Mesodermal cell (in vitro differentiated cells): ENCODE results near the gene THSD8.

Experiments used
- H3K27ac ChIP-seq: 2 replicates; pipeline ENCODE4 v1.7.0; 2013; ENCODE audit warnings: mild to moderate bottlenecking, low read depth, low read length, moderate library complexity; ENCODE audit not compliant: severe bottlenecking
- H3K36me3 ChIP-seq: 2 replicates; pipeline ENCODE4 v1.7.1; 2013; ENCODE audit warnings: mild to moderate bottlenecking, low read length, moderate library complexity; ENCODE audit not compliant: control insufficient read depth, insufficient read depth
- H3K4me1 ChIP-seq: one replicate; pipeline ENCODE4 v1.7.1; 2013; ENCODE audit warnings: mild to moderate bottlenecking, low read length; ENCODE audit not compliant: insufficient read depth, control insufficient read depth, poor library complexity, severe bottlenecking
- H3K4me3 ChIP-seq: 2 replicates; pipeline ENCODE4 v1.7.0; 2013; ENCODE audit warnings: low read length, control low read depth, mild to moderate bottlenecking; ENCODE audit not compliant: insufficient read depth, poor library complexity, severe bottlenecking; ENCODE audit errors: extremely low read depth
- H3K9me3 ChIP-seq: 2 replicates; pipeline ENCODE4 v1.7.1; 2013; ENCODE audit warnings: mild to moderate bottlenecking, low read length, moderate library complexity; ENCODE audit not compliant: control insufficient read depth
- WGBS, 2 experiments: methylation state at CpG; one replicate each; pipeline ENCODE4 v1.1.5; 2013; ENCODE audit warnings: missing lambda C conversion rate in 2 of 2; ENCODE audit not compliant: insufficient coverage in 2 of 2; 5-methylcytosine and 5-hydroxymethylcytosine counted together

The THSD8 gene

DNA sequence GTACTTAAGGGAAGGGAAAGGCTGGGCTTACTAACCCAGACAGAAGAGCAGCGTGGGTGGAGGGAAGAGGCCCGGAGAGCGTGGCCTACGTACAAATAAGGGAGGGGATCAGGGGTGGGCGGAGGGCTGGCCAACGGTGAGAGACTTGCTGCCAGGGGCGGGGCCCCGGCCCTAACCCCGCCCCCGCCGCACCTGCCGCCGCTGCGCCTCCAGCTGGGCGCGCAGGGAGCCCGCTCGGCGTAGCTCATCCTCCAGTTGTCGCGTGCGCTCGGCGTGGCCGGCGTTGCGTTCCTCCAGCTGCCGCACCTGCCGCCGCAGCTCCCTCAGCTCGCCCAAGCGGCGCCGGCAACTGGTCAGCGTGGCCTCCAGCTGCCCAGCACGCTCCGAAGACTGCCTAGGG lies 32.2 kb upstream of the THSD8 start:
- H3K9me3 ChIP-seq, result no peaks in the 10 kb centered on the region
- H3K4me3 ChIP-seq, result no peak overlapping the region
- H3K4me1 ChIP-seq, result peaks cover 13% of the 10 kb centered on the region
- H3K27ac ChIP-seq, result no peak overlapping the region
- WGBS, 2 experiments, result 9 to 21% methylated on average over 20 to 32 of the region's 37 CpGs
- peaks cover 7% of the 10 kb centered on the region for H3K36me3 ChIP-seq

DNA sequence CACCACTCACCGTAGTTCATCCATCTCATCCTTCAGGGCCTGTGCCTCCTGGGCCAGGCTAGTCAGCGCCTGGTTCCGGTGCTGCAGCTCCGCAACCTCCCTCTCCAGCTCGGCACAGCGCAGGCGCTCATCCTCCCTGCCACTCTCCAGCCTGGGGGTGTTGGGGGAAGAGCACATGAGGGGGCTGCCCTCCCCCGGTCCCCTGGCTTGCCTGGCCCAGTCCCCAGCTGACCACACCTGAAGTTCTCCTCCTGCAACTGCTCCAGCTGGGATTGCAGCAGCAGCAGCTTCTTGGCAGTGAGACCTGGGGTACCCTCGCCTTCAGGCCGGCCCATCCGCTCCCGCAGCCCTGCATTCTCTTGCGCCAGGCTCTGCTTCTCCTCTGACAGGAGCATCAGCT lies 30.9 kb upstream of the THSD8 start:
- 100% methylated on average over 6 of the region's 13 CpGs for WGBS, 2 experiments
- H3K9me3 ChIP-seq, result no peaks in the 10 kb centered on the region
- H3K4me1 ChIP-seq, result peaks cover 13% of the 10 kb centered on the region
- H3K36me3 ChIP-seq, result peaks cover 7% of the 10 kb centered on the region
- no peak overlapping the region for H3K4me3 ChIP-seq
- H3K27ac ChIP-seq, result no peak overlapping the region

DNA sequence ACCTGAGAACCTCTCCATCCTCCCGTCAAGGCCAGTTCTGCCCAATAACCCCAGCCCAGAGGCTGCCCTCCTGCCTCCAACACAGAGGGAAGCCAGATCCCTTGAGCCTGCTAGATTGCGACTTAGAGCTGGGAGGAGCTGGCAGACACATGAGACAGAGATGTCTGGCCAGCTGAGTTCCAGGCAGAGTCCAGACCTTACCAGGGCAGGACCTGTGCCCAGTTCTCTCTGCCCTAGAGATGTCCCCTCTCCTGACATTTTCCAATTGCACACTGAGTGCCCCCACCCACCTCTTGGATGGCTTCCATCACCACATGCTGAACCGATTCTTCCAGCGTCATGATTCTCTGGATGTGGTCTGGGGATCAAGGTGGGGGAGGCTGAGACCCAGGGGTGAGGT lies 29.5 kb upstream of the THSD8 start:
- 86 to 100% methylated on average over 1 of the region's 4 CpGs for WGBS, 2 experiments
- Histone ChIP-seq H3K9me3 (no peaks in the 10 kb centered on the region), H3K36me3 (peaks cover 7% of the 10 kb centered on the region), H3K4me3 (no peak overlapping the region), H3K27ac (no peak overlapping the region), H3K4me1 (peaks cover 16% of the 10 kb centered on the region)

DNA sequence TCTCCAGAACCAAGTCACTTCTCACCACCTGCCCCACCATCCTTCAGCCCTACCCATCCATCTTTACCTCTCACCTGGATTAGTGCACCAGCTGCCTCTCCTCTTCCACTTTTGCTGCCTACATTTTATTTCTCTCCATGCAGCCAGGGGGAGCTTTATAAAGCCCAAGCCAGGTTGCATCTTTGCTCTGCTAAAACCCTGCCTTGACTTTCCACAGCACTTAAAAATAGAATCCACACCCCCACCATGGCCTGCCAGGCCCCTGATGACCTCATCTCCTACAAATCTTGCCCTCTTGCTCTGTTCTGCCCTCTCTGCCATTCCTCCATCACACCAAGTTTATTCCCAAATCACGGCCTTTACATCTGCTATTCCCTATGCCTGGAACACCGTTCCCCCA lies 28.3 kb upstream of the THSD8 start:
- no peaks in the 10 kb centered on the region for H3K9me3 ChIP-seq
- 96 to 98% methylated on average over 2 of the region's 2 CpGs for WGBS, 2 experiments
- H3K36me3 ChIP-seq, result peaks cover 7% of the 10 kb centered on the region
- H3K4me3 ChIP-seq, result no peak overlapping the region
- peaks cover 19% of the 10 kb centered on the region for H3K4me1 ChIP-seq
- H3K27ac ChIP-seq, result no peak overlapping the region

DNA sequence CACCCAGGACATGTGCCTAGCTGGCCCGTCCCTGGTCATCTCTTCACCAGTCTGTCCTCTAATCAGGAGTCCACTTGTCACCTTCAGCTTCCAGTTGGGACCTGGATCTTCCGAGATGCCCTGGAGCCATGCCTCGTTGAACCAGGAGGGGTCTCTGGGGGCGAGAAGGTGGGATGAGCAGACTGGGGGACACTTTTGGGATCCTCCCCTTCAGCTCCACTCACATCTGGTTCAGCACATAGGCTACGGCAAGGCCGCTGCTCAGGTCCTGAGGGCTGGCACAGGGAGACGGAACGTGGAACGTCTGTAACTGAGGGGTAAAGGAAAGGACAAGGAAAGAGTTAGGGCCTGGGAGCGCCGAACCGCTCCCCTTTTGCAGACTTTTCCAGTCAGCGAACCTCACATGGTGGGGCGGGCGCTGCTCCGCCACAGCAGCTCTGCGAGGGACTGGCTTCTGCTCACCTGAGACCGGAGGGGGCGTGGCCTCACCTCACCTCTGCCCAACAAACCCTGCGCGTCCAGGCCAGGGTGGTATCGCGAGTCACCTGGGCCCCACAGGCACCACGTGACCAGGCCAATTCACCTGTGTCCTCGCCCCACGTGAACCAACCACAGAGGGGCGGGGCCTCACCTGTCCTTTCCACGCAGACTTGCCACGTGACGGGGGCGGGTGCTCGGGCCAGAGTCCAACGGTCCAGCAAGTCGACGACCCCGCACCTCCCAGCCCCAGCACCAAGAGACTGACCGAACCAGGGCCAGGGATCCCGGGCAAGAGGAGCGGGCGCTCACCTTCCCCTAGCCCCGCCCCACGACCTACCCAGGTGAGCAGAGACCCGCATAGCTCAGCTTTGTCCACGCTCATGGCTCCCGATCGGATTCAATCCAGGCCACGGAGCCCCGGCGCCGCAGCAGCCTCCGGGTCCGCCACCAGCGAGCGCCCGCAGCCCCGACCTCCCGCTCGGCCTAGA lies 27.0 kb upstream of the THSD8 start, which contains the start of gene HOOK2:
Gene HOOK2 (minus strand): TSS at position 965 of the 968 bp plus-strand sequence. CDS start 103 bp downstream, at position 862.
- Histone ChIP-seq H3K9me3 (no peaks in the 10 kb centered on the region), H3K4me3 (peak within 1 kb of the TSS; percentile 57), H3K36me3 (peaks cover 7% of the 10 kb centered on the region), H3K27ac (no peak within 1 kb of the TSS), H3K4me1 (peaks cover 31% of the 10 kb centered on the region)
- 24 to 31% methylated on average over 40 to 41 of the region's 58 CpGs for WGBS, 2 experiments

DNA sequence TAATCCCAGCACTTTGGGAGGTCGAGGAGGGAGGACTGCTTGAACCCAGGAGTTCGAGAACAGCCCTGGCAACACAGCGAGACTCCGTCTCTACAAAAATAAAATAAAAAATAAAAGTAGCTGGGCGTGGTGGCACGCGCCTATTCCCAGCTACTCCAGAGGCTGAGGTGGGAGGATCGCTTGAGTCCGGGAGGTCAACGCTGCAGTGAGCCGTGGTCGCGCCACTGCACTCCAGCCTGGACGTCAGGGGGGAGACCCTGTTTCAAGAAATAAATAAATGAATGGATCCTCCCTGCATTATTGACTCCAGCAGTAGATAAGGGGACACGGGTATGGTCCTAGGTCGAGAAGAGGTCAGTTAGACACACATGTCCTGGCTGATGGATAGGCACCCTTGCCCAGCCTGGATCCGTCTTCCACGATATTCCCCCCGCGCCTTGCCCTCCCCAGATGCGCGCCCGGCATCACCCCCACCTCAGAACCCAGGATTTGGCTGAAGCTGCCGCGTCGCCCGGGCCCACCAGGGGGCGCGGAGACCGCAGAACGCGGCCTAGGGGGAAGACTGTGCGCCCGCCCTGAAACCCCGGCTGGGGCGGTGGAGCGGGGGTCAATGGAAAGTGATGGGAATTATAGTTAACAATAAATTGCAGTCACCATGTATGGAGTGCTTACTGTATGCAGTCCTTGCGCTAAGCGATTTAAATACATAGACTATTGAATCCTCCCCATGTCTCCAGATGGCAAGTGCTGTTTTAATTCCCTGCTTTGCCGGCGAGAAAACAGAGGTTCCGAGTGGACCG lies 24.5 kb upstream of the THSD8 start:
- peaks cover 7% of the 10 kb centered on the region for H3K36me3 ChIP-seq
- peaks cover 30% of the 10 kb centered on the region for H3K4me1 ChIP-seq
- WGBS, 2 experiments, result 16 to 24% methylated on average over 19 to 29 of the region's 43 CpGs
- H3K27ac ChIP-seq, result peak overlapping the region; percentile 88
- no peaks in the 10 kb centered on the region for H3K9me3 ChIP-seq
- H3K4me3 ChIP-seq, result peak overlapping the region; percentile 57

DNA sequence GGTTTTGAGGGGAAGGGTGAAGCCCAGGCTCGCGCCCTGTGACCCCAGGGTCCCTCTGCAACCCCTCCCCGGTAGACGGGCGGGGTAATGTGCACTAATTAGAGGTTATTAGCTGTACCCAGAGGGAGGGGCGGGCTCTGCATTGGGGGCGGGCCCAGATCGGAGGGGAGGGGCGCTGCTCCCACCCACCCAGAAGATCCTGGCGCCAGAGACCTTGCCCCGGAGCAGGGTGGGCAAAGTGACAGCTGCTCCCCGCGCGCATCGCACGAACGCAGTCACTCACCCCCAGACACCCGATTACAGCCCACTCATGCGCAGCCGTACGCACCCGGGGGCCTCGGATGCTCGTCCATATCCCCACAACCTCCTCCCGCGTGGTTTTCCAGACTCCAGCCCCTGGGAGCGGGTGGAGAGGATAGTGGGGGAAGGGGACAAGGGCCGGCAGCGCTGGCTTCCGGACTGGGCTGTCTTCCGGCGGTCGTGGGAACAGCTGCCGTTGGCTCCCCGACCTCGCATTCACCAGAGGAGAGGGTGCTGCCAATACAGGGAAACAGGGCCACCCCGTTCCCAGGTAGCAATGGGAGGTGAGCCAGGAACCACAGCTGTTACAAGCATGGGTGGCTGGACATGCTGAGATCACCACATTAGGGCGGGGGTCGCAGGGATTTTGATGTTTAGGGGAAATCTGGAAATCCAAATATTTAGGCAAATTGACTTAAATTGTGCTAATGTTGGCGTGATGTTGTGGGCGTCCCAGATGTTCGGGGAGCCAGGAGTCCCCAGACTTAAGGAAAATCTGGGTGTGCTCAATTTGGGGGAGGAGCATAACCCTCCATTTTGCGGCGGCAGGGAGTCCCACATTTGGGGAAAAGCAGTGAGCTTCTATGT lies 23.6 kb upstream of the THSD8 start:
- H3K27ac ChIP-seq, result peak overlapping the region; percentile 88
- no peaks in the 10 kb centered on the region for H3K9me3 ChIP-seq
- H3K4me3 ChIP-seq, result peak overlapping the region; percentile 57
- 4 to 6% methylated on average over 29 to 32 of the region's 44 CpGs for WGBS, 2 experiments
- H3K36me3 ChIP-seq, result peaks cover 7% of the 10 kb centered on the region
- H3K4me1 ChIP-seq, result peaks cover 24% of the 10 kb centered on the region

DNA sequence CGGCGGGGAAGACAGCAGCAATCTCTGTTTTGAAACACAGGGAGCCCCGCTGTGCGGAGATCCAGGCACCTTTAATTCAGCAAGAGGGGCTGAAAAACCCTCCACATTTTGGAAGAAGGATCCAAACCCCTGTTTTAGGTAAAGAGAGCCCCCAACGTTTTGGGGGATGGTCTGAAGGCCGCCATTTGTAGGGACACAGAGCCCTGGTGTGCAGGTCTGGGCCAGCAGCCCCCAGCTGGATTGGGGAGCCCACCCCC lies 23.0 kb upstream of the THSD8 start:
- 24 to 32% methylated on average over 6 of the region's 6 CpGs for WGBS, 2 experiments
- peak overlapping the region; percentile 57 for H3K4me3 ChIP-seq
- H3K9me3 ChIP-seq, result no peaks in the 10 kb centered on the region
- peak overlapping the region; percentile 88 for H3K27ac ChIP-seq
- H3K36me3 ChIP-seq, result peaks cover 7% of the 10 kb centered on the region
- H3K4me1 ChIP-seq, result peaks cover 26% of the 10 kb centered on the region

DNA sequence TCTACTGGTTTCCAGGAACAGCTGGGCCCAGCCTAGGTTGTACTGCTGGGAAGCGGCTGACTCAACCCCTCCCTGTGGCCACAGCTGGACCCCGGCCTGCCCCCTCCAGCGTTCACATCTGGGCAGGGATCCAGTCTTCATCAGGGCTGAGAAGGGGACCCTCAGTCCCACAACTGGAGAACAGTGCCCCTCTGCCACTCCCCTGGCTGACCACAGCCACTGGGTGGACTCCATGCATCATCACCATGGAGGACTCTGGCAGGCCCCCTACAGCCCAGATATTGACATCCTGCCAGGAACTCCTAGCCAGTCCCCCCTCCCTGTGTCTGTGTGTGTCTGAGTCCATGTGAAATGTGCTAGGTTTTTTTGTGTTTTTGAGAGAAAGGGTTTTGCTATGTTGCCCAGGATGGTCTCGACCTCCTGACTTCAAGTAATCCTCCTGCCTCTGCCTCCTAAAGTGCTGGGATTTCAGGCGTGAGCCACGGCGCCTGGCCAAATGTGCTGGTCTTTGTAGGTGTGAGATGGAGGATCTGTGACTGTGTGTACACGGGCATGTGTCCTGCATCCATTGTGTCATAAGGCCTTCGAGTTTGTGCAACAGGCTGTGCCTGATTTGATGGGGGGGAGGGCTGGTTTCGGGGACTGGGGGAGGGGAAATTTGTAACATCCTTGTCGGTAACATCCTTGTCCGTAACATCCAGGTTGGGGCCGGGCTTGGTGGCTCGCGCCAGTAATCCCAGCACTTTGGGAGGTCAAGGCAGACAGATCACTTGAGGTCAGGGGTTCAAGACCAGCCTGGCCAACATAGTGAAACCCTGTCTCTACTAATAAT lies 22.5 kb upstream of the THSD8 start:
- H3K36me3 ChIP-seq, result peaks cover 3% of the 10 kb centered on the region
- WGBS, 2 experiments, result 78% methylated on average over 10 to 15 of the region's 15 CpGs
- H3K27ac ChIP-seq, result peak overlapping the region; percentile 88

DNA sequence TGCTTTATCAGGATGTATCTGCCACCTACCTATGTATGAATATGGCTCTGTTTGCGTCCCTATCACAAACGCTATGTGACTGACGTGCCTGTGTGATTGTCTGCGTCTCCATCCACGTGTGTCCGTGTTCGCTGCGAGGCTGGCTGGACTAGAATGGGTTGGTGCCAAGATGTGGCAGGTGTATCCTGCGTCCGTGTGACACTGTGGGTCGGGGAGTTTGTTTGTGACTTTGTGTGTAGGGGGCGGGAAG lies 19.8 kb upstream of the THSD8 start:
- H3K4me3 ChIP-seq, result peak overlapping the region; percentile 34
- peak overlapping the region; percentile 93 for H3K27ac ChIP-seq
- no peaks in the 10 kb centered on the region for H3K36me3 ChIP-seq
- WGBS, 2 experiments, result 65 to 86% methylated on average over 8 to 12 of the region's 12 CpGs
- H3K4me1 ChIP-seq, result peaks cover 52% of the 10 kb centered on the region
- no peaks in the 10 kb centered on the region for H3K9me3 ChIP-seq

More for the DNA sequence above, 22.5 kb upstream of the THSD8 start:
- Histone ChIP-seq H3K9me3 (no peaks in the 10 kb centered on the region), H3K4me1 (peaks cover 31% of the 10 kb centered on the region), H3K4me3 (no peak overlapping the region)
